HG03280 (cell line): ENCODE results near the gene PYCARD.

Source experiments
- ATAC-seq: cut with Tn5 transposase; IDR thresholded peaks from one replicate; pipeline ENCODE4 v1.9.1; 2021; ENCODE audit warnings: mild to moderate bottlenecking, moderate library complexity; ENCODE audit not compliant: unreplicated experiment

The PYCARD gene

DNA sequence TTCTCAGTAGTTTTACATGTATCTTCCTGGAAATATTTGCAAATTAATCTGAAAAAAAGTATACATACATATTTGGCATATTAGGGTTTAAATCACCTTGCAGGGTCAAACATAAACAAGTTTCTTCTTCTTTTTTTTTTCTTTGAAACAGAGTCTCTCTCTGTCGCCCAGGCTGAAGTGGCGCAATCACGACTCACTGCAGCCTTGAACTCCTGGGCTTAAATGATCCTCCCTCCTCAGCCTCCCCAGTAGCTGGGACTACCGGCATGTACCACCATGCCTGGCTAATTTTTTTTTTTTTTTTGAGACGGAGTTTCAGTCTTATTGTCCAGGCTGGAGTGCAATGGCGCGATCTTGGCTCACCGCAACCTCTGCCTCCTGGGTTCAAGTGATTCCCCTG lies 35.2 kb downstream of the PYCARD start:
- no peak for ATAC-seq

DNA sequence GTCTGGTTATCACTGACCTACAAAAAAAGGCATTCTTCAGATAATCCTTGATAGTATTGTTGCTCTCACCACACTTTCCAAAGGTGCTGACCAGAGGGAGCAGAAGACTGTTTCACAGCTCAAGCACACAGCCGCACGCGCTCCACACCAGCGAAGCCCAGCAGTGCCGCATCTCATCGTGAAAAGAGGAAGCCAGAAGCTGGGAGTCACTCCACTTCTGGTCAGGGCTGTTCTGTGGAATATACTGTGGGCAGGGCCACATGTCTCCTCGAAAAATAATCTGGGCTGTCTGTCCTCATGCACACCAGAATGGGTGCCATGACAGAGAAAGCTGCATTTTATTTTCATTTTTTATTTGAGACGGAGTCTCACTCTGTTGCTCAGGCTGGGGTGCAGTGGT lies 45.4 kb downstream of the PYCARD start:
- no peak for ATAC-seq
